Calu3 (cell line): Measurements from ENCODE around the gene YJU2. TPM values are rescaled to one million over a fixed set of nuclear protein-coding genes. Genes with fewer than 3 reads are reported as not detected.
"Not testable (repeated sequence)": the region's sequence is repeated elsewhere in the genome, so short reads cannot be mapped to it uniquely, and the experiment has no call there.

Source experiments
- BruUV-seq: library from RNA; stranded (reverse); fragments of 400-500 nt; replicated peaks from 2 replicates; lab custom pipeline; 2021; lab: Mats Ljungman, UMichigan
- CTCF ChIA-PET: fragments of 300-600 bp; sonication (Branson Sonifier 250); formaldehyde crosslinking; loops from one replicate; lab custom pipeline; 2022; ENCODE audit warnings: antibody characterized with exemption; lab: Charles Lee
- DNase-seq: peaks from one replicate; pipeline ENCODE4 v3.0.0; 2022
- H3K27ac Mint-ChIP-seq: one replicate; pipeline ENCODE4 v1.8.0; 2022; ENCODE audit warnings: mixed read lengths; ENCODE audit not compliant: unreplicated experiment
- H3K27me3 Mint-ChIP-seq: one replicate; pipeline ENCODE4 v1.8.0; 2022; ENCODE audit warnings: mixed read lengths; ENCODE audit not compliant: unreplicated experiment
- H3K36me3 Mint-ChIP-seq: one replicate; pipeline ENCODE4 v1.8.0; 2022; ENCODE audit warnings: mild to moderate bottlenecking, moderate library complexity, mixed read lengths; ENCODE audit not compliant: insufficient read depth, unreplicated experiment
- H3K4me1 Mint-ChIP-seq: one replicate; pipeline ENCODE4 v1.8.0; 2022; ENCODE audit warnings: mild to moderate bottlenecking, low read depth, mixed read lengths; ENCODE audit not compliant: unreplicated experiment
- H3K4me3 Mint-ChIP-seq: one replicate; pipeline ENCODE4 v1.8.0; 2022; ENCODE audit warnings: mild to moderate bottlenecking, low read depth, moderate library complexity, mixed read lengths; ENCODE audit not compliant: unreplicated experiment
- H3K9me3 Mint-ChIP-seq: one replicate; pipeline ENCODE4 v1.8.0; 2022; ENCODE audit warnings: low read depth, mixed read lengths; ENCODE audit not compliant: unreplicated experiment
- CTCF ChIP-seq: fragments of 200-600 bp; IDR thresholded peaks from one replicate; pipeline ENCODE4 v1.8.0; 2022; ENCODE audit warnings: antibody characterized with exemption; ENCODE audit not compliant: unreplicated experiment
- intact Hi-C: fragments of 100-400 bp; cut with micrococcal nuclease; formaldehyde crosslinking; loops from one replicate; pipeline ENCODE4 v1.10.0; 2022; ENCODE audit not compliant: unreplicated experiment
- total RNA-seq: library from RNA; stranded (reverse); gene quantifications from 2 replicates; pipeline ENCODE4 v1.2.3, GENCODE V29; 2022

Gene YJU2
- total RNA-seq, 1 experiment from 2014 or later: 7.8 TPM

DNA sequence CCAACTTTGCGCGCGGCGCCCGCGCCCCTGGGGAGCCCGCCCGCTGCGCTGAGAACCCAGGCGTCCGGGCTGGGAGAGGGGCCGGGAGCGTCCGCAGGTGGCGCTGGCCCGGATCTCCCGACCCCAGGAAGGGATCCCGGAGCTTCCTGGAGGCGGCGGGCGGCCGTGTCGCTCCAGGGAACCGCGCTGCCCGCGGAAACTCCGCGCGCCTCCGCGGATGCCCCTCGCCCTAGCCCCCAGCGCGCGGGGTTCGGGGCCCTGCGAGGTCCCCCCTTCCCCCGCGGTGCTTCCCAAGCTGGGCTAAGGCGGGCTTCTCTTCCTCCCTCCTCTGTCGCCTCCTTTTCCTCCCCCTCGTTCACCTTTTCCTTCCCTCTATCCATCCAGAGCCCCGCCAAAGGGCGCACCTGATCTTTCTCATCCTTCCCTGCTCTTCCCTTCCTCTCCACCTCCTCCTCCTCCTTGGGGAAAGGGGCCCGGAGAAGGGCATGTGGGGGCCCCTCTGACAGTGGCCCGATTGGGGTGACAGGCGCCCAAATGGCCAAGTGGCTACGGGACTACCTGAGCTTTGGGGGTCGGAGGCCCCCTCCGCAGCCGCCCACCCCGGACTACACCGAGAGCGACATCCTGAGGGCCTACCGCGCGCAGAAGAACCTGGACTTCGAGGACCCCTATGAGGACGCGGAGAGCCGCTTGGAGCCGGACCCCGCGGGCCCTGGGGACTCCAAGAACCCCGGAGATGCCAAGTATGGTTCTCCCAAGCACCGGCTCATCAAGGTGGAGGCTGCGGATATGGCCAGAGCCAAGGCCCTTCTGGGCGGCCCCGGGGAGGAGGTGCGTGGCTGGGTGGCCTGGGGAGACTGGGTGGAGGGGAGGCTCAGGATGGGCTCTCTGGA, 32.9 kb downstream of the YJU2 start:
- peaks cover 43% of the 10 kb centered on the region for H3K27me3 Mint-ChIP-seq
- no TSS peak for BruUV-seq
- no peaks in the 10 kb centered on the region for H3K9me3 Mint-ChIP-seq
- CTCF ChIA-PET: interaction anchor here (0.6 kb wide), 2 partner anchors 21 to 27 kb away, joined by 3 read pairs; no protein-coding TSS in a partner anchor
- DNase-seq: no peak
- no peaks in the 10 kb centered on the region for H3K36me3 Mint-ChIP-seq
- no peak overlapping the region for H3K27ac Mint-ChIP-seq
- intact Hi-C loops: no loop called here
- TF ChIP-seq CTCF: no peak
- H3K4me3 Mint-ChIP-seq: peak overlapping the region; percentile 4
- H3K4me1 Mint-ChIP-seq: no peaks in the 10 kb centered on the region

GRCh38 chr19:4284176-4284958, 37.5 kb downstream of the YJU2 start:
- Mint-ChIP-seq H3K36me3 (no peaks in the 10 kb centered on the region), H3K4me3 (no peak overlapping the region), H3K27ac (no peak overlapping the region), H3K27me3 (peaks cover 41% of the 10 kb centered on the region), H3K9me3 (no peaks in the 10 kb centered on the region), H3K4me1 (no peaks in the 10 kb centered on the region)
- DNase-seq: peak; percentile 21
- intact Hi-C loops: no loop called here
- CTCF ChIA-PET: no interaction called here
- BruUV-seq: no TSS peak
- no peak for TF ChIP-seq CTCF

- intact Hi-C loops: no loop called here
- H3K27me3 Mint-ChIP-seq: peaks cover 35% of the 10 kb centered on the region
- H3K4me3 Mint-ChIP-seq: no peak overlapping the region
- no peaks in the 10 kb centered on the region for H3K36me3 Mint-ChIP-seq
- no peaks in the 10 kb centered on the region for H3K4me1 Mint-ChIP-seq
- no peak for TF ChIP-seq CTCF
- CTCF ChIA-PET: no interaction called here
- H3K27ac Mint-ChIP-seq: no peak overlapping the region
- BruUV-seq: no TSS peak
- no peak for DNase-seq
- H3K9me3 Mint-ChIP-seq: no peaks in the 10 kb centered on the region
Observed at GRCh38 chr19:4284974-4285373, 38.1 kb downstream of the YJU2 start.

DNA sequence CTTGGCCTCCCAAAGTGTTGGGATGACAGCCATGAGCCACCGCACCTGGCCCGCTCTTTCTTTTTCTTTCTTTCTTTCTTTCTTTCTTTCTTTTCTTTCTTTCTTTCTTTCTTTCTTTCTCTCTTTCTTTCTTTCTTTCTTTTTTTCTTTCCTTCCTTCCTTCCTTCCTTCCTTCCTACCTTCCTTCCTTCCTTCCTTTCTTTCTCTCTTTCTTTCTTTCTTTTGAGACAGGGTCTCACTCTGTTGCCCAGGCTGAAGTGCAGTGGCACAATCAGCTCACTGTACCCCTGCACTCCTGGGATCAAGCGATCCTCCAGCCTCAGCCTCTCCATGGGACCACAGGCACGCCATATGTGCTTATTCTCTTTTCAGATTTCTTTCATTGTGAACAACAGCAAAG, 39.3 kb downstream of the YJU2 start:
- H3K9me3 Mint-ChIP-seq, H3K4me3 Mint-ChIP-seq, H3K27ac Mint-ChIP-seq, intact Hi-C loops, CTCF ChIA-PET, BruUV-seq, DNase-seq, H3K36me3 Mint-ChIP-seq, H3K4me1 Mint-ChIP-seq: not testable (repeated sequence)
- H3K27me3 Mint-ChIP-seq: peaks cover 30% of the 10 kb centered on the region
